Heart left ventricle (tissue), 16 donors: ENCODE data around the gene GNA15. TPM values are rescaled to one million over a fixed set of nuclear protein-coding genes. Genes with fewer than 3 reads are reported as not detected.

Experiments
- ATAC-seq, 4 donors: fragments of 200-7000 bp; cut with Tn5 transposase; one replicate each; pipeline ENCODE4 v1.9.1; 2020 to 2022; ENCODE audit warnings: moderate library complexity in 4 of 4, mild to moderate bottlenecking in 3 of 4, moderate number of reproducible peaks in 1 of 4
- DNase-seq, 5 donors: peaks; one replicate each; pipeline ENCODE4 v3.0.0-alpha.2; 2020
- H3K27ac ChIP-seq, 12 donors: fragments of 200-600 bp; sonication (generic) in 4 of 12; one replicate each; pipeline versions ENCODE4 v1.5.0 to v1.8.0; 2016 to 2022; ENCODE audit warnings: mild to moderate bottlenecking in 2 of 12
- H3K27me3 ChIP-seq, 9 donors: fragments of 200-600 bp; sonication (generic) in 2 of 9; one replicate each; pipeline versions ENCODE4 v1.5.1 to v1.8.0; 2016 to 2022; ENCODE audit warnings: mild to moderate bottlenecking in 3 of 9
- H3K36me3 ChIP-seq, 9 donors: fragments of 200-600 bp; sonication (generic) in 2 of 9; one replicate each; pipeline versions ENCODE4 v1.5.0 to v1.8.0; 2018 to 2022; ENCODE audit warnings: mild to moderate bottlenecking in 2 of 9
- H3K4me1 ChIP-seq, 12 donors: fragments of 200-600 bp; sonication (generic) in 4 of 12; one replicate each; pipeline versions ENCODE4 v1.5.0 to v1.8.0; 2016 to 2022; ENCODE audit warnings: mild to moderate bottlenecking in 3 of 12
- H3K4me3 ChIP-seq, 12 donors: fragments of 200-600 bp; sonication (generic) in 4 of 12; one replicate each; pipeline versions ENCODE4 v1.5.0 to v1.8.0; 2017 to 2022; ENCODE audit warnings: mild to moderate bottlenecking in 9 of 12, moderate library complexity in 4 of 12
- H3K9me3 ChIP-seq, 12 donors: fragments of 200-600 bp; sonication (generic) in 4 of 12; one replicate each; pipeline versions ENCODE4 v1.5.0 to v1.8.0; 2016 to 2022; ENCODE audit warnings: mild to moderate bottlenecking in 1 of 12
- CTCF ChIP-seq, 12 donors: fragments of 200-600 bp; sonication (generic) in 4 of 12; IDR thresholded peaks; one replicate each; pipeline versions ENCODE4 v1.5.0 to v1.8.0; 2018 to 2022; ENCODE audit warnings: antibody characterized with exemption in 12 of 12, mild to moderate bottlenecking in 5 of 12
- POLR2A ChIP-seq, 2 donors: fragments of 450-650 bp; IDR thresholded peaks; one replicate each; pipeline ENCODE4 v1.6.1; 2017; ENCODE audit warnings: antibody characterized with exemption in 2 of 2, mild to moderate bottlenecking in 2 of 2, moderate library complexity in 2 of 2
- WGBS, 4 donors: extraction: QIAGEN DNeasy Blood & Tissue Kit in 2 of 4; methylation state at CpG; one replicate each; pipeline versions ENCODE4 v1.1.5 to v1.1.7; 2013 to 2018; 5-methylcytosine and 5-hydroxymethylcytosine counted together
- intact Hi-C, 10 donors: fragments of 100-400 bp; cut with DNase I; formaldehyde crosslinking; loops; one replicate each; pipeline versions ENCODE4 v1.11.1 to v1.14.2; 2022
- polyA plus RNA-seq, 2 donors: library from polyadenylated mRNA; stranded (reverse); fragments of 200-250 nt; gene quantifications; one replicate each; pipeline ENCODE4 v1.2.3, GENCODE V29; 2013
- total RNA-seq, 9 donors: library from RNA; depleted of rRNA in 2 of 9; stranded (reverse); fragments of >200 nt in 2 of 9; fragmentation: NEBNext Ultra II Directional in 3 of 9; extraction: Animal tissue kit (Norgen Biotek cat#: 25700) in 3 of 9; gene quantifications; one replicate each; pipeline versions ENCODE4 v1.1.0 to v1.2.4, GENCODE V29; 2016 to 2023
- donor health status: ischemic (EF 13 %, LVEDD 7.1; RV severe dilation, severe dysfunction).
- donor health status: healthy with polysubstance abuse.
- donor health status: DM: no; HTN: yes; CAD: no.
- donor health status: DM: no; HTN: no; CAD: no.
- donor health status: ischemic (EF 25% LVEDD 6.9; RV normal size, moderate dysfunction).
- donor health status: ischemic (EF 25% LVEDD 5.7; RV mildly dilated, moderate dysfunction).
- donor health status: healthy.
- donor health status: DM: yes; HTN: yes; CAD: no.
- donor health status: ischemic (EF 35%, LVEDD 5.7; RV mildly dilated, moderate dysfunction).
- donor health status: nonischemic (EF 11% LVEDD 7.7; RV severe dilation, severe dysfunction).
- donor health status: DM: yes; HTN: yes; CAD: no.
- donor health status: PGD.
- donor health status: ischemic (EF 29% LVEDD 5.4; RV normal size, mild dysfunction).
- donor health status: nonischemic (EF 23%, LVEDD 6.1; RV moderate dilation, normal function).

The GNA15 gene
- total and polyA plus RNA-seq, 11 donors = 0.69 to 15.2 (median 1.7) TPM

- peak in 1 of 5 donors; percentile 19 for DNase-seq
These were observed 12.7 kb downstream of the GNA15 start for GRCh38 chr19:3148503-3148902.

GRCh38 chr19:3149089-3149488 lies 13.3 kb downstream of the GNA15 start:
- no peak for TF ChIP-seq POLR2A (IDR thresholded peaks at IDR 0.05)
- TF ChIP-seq CTCF (IDR thresholded peaks at IDR 0.05) = no peak
- Histone ChIP-seq H3K27ac (no peak overlapping the region), H3K27me3 (peaks cover 0 to 4% (median 0%) of the 10 kb centered on the region in 9 donors), H3K9me3 (no peaks in the 10 kb centered on the region), H3K4me3 (no peak overlapping the region), H3K36me3 (peaks cover 0 to 32% (median 0%) of the 10 kb centered on the region in 9 donors), H3K4me1 (peaks cover 0 to 12% (median 0%) of the 10 kb centered on the region in 12 donors)
- 90 to 93% (median 91%) methylated on average over 6 of the region's 6 CpGs for WGBS, 4 donors
- peak in 1 of 5 donors; percentile 11 for DNase-seq
- ATAC-seq = no peak
- intact Hi-C loops = no loop called here

More at GRCh38 chr19:3148503-3148902, 12.7 kb downstream of the GNA15 start:
- H3K27ac ChIP-seq = no peak overlapping the region
- 84 to 94% (median 87%) methylated on average over 15 to 20 of the region's 20 CpGs for WGBS, 4 donors
- no peaks in the 10 kb centered on the region for H3K9me3 ChIP-seq
- H3K4me3 ChIP-seq = no peak overlapping the region
- H3K36me3 ChIP-seq = peaks cover 0 to 32% (median 0%) of the 10 kb centered on the region in 9 donors
- peaks cover 0 to 4% (median 0%) of the 10 kb centered on the region in 9 donors for H3K27me3 ChIP-seq
- ATAC-seq = no peak
- TF ChIP-seq POLR2A (IDR thresholded peaks at IDR 0.05) (no peak), CTCF (IDR thresholded peaks at IDR 0.05) (no peak)
- peaks cover 0 to 13% (median 0%) of the 10 kb centered on the region in 12 donors for H3K4me1 ChIP-seq
- intact Hi-C loops = no loop called here

GRCh38 chr19:3149526-3150505 lies 14.0 kb downstream of the GNA15 start:
- 43 to 62% (median 56%) methylated on average over 34 to 35 of the region's 35 CpGs for WGBS, 4 donors
- Histone ChIP-seq H3K4me3 (no peak overlapping the region), H3K4me1 (peaks cover 0 to 18% (median under 1%) of the 10 kb centered on the region in 12 donors), H3K27me3 (peaks cover 0 to 4% (median 0%) of the 10 kb centered on the region in 9 donors), H3K36me3 (peaks cover 0 to 32% (median 0%) of the 10 kb centered on the region in 9 donors), H3K9me3 (no peaks in the 10 kb centered on the region), H3K27ac (no peak overlapping the region)
- TF ChIP-seq POLR2A (IDR thresholded peaks at IDR 0.05) (no peak), CTCF (IDR thresholded peaks at IDR 0.05) (no peak)
- DNase-seq (peak in 1 of 5 donors; percentile 11), ATAC-seq (no peak)
- intact Hi-C loops = loop anchor here in 1 of 10 donors (10.0 kb wide), 1 partner anchor 265 kb away; no protein-coding TSS in a partner anchor

GRCh38 chr19:3150739-3151329 lies 15.0 kb downstream of the GNA15 start:
- H3K36me3 ChIP-seq = peaks cover 0 to 32% (median 0%) of the 10 kb centered on the region in 9 donors
- H3K27ac ChIP-seq = no peak overlapping the region
- H3K9me3 ChIP-seq = no peaks in the 10 kb centered on the region
- 69 to 78% (median 72%) methylated on average over 5 of the region's 5 CpGs for WGBS, 4 donors
- intact Hi-C loops = loop anchor here in 1 of 10 donors (10.0 kb wide), 1 partner anchor 266 kb away; no protein-coding TSS in a partner anchor
- peaks cover 0 to 4% (median 0%) of the 10 kb centered on the region in 9 donors for H3K27me3 ChIP-seq
- no peak overlapping the region for H3K4me3 ChIP-seq
- no peak for TF ChIP-seq POLR2A (IDR thresholded peaks at IDR 0.05)
- no peak for TF ChIP-seq CTCF (IDR thresholded peaks at IDR 0.05)
- no peak for DNase-seq
- H3K4me1 ChIP-seq = peaks cover 0 to 23% (median 6%) of the 10 kb centered on the region in 12 donors
- ATAC-seq = no peak
